Posterior cingulate gyrus (tissue), 11 donors: ENCODE results near the gene CLCN3.
"Not testable (repeated sequence)": the region's sequence is repeated elsewhere in the genome, so short reads cannot be mapped to it uniquely, and the experiment has no call there.

Experiments used
- DNase-seq, 10 donors: peaks; one replicate each; pipeline versions ENCODE4 v3.0.0 to v3.0.0-alpha.2; 2020 to 2021; ENCODE audit warnings: mixed read lengths in 3 of 10
- intact Hi-C: fragments of 100-400 bp; cut with DNase I; formaldehyde crosslinking; loops from one replicate; pipeline ENCODE4 v1.15.1; 2023

The CLCN3 gene

DNA sequence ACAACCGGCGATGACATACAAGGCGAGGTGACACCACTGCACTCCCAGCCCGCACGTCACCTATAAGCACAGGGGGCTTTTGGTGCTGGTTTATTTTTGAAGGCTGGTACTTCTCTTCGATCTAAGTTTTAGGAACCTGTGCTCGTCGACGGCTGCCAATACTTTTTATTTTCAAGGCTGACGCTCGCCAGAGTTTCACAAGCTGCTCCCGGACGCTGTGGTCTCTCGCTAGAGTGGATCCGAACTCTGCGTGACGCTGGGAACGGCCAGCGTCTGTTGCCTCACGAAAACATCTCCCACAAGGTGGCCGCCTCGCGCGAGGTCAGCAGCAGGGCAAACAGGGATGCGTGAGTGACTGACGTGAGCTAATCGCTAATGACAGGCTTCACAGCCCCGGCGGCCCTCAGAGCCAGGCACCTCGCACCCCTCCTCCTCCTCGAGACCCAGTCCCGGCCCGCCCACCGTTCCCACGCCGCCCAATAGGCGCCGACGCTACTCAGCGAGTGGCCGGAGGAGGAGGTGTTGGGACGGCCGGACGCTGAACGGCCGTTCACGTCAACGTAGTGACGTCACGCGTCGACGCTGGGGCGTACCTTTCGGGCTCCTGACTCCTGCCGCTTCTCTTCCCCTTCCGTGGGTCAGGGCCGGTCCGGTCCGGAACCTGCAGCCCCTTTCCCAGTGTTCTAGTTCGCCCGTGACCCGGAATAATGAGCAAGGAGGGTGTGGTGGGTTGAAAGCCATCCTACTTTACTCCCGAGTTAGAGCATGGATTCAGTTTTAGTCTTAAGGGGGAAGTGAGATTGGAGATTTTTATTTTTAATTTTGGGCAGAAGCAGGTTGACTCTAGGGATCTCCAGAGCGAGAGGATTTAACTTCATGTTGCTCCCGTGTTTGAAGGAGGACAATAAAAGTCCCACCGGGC, at the start of gene CLCN3:
CLCN3 (plus strand) TSS at position 621 of the 922 bp plus-strand sequence. CDS start 15,351 bp downstream, outside the sequence.
- intact Hi-C loops = loop anchor here (1.0 to 5.0 kb wide), 3 partner anchors 8 to 172 kb away; partner anchors contain the start of gene NEK1

DNA sequence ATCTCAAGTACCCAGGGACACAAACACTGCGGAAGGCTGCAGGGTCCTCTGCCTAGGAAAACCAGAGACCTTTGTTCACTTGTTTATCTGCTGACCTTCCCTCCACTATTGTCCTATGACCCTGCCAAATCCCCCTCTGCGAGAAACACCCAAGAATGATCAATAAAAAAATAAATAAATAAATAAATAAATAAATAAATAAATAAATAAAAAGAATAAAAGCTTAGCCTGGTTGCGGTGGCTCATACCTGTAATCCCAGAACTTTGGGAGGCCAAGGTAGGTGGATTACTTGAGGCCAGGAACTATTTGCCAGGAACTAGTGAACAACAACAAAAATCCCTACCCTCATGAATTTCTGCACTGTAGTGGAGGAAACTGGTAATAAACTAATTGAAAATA, 49.4 kb upstream of the CLCN3 start:
- DNase-seq, intact Hi-C loops: not testable (repeated sequence)

More for the DNA sequence above, at the start of gene CLCN3:
- peak; percentile 93 to 100 (median 97) for DNase-seq

DNA sequence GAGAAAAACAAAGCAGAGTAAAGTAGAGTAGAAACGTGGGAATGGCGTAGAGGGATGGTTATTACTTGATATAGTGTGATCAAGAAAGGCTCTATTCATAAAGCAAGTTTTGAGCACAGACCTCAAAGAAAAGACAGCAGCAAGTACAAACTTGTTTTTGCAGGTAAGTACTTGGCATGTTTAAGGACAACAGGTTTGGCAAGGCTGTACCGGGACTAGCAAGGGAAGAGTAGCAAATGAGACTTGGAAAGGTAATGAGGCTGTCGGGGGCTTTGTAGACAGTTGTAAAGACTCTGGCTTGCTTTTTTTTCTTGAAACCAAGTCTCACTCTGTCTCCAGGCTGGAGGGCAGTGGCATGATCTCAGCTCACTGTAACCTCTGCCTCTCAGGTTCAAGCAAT, 48.9 kb upstream of the CLCN3 start:
- intact Hi-C loops = no loop called here
- no peak for DNase-seq

DNA sequence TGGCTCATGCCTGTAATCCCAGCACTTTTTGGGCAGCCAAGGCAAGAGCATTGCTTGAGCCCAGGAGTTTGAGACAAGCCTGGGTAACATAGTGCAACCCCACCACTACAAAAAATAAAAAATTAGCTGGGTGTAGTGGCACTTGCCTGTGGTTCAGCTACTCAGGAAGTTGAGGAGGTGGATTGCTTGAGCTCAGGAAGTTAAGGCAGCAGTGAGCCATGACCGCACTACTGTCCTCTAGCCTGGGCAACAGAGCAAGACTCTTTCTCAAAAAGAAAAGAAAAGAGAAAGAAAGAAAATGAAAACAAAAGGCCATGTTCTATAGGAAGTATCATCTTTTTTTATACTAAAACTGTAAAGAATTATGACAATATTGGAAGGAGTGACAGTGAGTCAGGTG, 46.5 kb upstream of the CLCN3 start:
- intact Hi-C loops = no loop called here

DNA sequence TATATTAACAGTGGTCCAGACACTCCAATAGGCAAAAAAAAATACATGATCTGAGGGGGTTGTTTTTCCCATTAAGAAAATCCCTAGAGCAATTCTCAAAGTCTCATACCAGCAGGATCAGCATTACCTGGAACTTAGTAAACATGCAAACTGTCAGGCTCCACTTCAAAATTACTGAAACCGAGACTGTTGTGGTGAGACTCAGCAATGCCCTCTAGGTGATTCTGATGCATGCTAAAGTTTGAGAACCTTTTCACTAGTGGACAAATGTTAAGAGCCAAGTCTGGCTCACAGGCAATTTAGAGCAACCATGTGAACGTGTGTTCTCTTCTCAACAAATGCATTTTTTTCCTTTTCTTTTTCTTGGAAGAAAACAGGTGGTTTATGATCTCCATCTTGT, 38.2 kb upstream of the CLCN3 start:
- intact Hi-C loops = no loop called here
- DNase-seq = no peak

More for the DNA sequence above, 46.5 kb upstream of the CLCN3 start:
- no peak for DNase-seq

DNA sequence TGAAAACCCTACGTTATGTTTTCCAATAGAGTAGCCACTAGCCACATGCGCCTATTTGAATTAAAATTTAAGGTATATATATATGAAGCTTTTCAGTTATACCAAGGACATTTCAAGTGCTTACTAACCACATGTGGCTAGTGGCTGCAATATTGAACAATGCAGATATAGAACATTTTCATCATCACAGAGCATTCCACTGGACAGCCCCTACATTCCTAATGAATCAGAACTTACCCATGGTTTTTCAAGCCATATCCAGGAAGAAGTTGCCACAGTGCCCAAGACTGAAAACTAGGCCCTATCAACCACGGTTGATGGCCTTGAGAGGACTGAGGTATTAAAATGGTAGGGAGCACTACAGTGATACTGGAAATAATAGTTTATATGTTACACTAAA, 37.7 kb upstream of the CLCN3 start:
- no peak for DNase-seq
- intact Hi-C loops = no loop called here

DNA sequence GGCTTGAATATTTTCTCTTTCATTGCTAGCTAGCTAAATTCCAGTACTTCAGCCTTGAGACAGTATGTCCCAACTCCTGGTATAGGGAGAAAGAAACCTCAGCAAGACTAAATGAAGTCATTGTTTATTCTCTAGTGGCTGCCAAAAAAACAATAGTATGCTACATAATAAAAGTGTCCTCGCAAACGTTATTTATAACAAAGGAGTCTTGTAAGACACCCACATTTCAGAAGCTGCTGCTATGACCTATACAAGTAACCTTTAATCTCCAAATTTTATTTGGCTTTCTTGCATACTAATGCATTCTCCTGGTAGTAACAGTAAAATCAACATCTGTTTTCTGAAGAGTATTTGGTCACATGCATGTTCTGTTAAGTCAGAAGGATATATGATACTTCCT, 36.8 kb upstream of the CLCN3 start:
- DNase-seq = no peak
- intact Hi-C loops = no loop called here

DNA sequence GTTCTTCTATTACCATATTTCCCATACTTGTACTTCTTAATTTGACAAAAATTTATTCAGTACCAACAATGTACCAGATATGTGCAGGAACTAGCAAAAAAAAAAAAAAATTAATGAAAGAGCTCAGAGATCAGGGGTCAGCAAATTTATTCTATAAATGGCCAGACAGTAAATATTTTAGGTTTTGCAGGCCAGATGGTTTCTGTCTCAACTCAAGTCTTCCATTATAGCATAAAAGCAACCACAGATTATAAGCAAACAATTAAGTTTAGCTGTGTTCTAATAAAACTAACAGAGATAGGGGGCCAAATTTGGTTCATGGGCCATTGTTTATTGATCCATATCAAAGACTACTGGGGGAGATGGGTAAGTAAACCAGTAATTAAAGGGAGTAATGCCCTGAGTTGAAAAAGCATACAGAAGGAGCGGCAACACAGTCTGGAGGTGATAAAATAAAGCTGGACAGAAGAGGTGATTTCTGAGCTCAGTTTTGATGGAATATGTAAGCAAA, 27.3 kb upstream of the CLCN3 start:
- intact Hi-C loops = no loop called here
- no peak for DNase-seq

DNA sequence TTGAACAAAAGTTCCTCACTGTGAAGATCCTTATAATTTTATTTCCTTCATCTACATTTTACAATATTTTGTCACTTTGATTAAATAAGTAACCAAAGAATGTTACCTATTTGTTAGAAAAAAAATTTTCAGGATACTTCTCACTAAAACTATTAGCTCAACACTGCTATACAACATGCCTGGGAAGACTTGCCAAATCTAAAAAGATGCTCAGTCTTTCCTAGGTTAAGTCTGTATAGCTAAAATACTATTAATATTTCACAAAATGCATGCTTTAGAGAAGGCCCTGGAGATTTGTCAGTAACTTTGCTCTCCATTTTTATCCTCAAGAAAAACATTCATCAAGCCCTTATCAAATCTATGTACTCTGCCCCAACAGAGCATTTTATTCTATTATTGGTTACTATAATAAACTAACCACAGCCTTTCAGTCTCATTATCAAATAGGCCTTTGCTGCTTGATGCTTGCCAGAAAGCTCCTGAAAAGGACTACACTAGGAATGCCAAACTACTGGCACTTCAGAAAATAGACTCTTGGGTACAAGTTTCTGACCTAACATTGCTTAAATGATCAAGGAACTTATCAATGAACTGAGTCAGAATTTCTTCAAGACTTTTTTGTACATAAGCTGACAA, 25.7 kb upstream of the CLCN3 start:
- intact Hi-C loops = no loop called here
- DNase-seq = no peak

DNA sequence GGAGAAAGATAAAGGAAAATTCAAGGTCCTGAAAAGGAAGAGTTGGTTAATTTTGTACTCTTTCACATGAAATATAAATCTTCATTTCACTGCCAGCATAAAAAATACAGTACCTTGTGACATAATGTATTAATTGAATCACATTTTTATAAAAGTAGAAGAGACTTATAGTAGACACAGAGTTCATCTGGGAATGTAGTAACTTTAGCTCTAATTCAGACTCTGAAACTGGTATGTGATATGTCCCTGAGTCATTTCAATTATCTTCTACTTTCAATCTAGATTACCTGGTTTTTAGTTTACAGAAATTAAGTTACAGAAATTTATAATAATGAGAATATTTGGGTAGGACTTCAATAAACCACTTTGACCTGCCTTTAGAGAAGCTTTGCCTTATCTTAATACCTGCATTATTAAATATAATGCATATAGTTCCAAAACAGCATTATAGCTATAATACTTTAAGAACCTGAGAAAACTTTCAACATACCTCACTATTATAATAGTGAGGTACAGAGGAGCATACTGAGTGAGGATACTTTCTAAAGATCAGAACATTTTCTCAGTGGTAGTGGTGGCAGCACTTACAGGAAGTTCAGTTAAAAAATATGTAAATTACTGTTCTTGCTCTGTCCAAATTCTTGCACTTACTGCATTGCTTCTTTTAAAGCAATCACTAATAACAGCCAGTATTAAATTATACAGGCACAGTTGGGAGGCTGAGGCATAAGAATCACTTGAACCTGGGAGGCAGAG, 19.2 kb upstream of the CLCN3 start:
- no peak for DNase-seq
- intact Hi-C loops = no loop called here

DNA sequence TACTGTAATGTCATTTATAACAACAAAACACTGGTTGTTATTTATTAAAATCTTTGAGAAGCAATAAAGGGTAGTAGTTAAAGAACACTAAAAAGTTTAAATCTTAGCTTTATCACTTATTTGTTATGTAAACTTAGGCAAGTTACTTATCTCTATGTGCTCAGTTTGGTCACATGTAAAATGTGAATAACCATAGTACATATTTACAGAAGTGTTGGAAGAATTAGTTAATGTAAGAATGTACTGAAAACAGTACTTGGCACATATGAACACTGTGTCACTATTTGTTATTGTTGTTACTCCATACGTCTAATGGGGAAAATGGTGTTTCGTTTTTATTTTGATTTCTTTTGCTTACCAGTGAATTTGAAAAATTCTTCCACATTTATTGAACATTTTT, 17.1 kb upstream of the CLCN3 start:
- no peak for DNase-seq
- intact Hi-C loops = no loop called here

DNA sequence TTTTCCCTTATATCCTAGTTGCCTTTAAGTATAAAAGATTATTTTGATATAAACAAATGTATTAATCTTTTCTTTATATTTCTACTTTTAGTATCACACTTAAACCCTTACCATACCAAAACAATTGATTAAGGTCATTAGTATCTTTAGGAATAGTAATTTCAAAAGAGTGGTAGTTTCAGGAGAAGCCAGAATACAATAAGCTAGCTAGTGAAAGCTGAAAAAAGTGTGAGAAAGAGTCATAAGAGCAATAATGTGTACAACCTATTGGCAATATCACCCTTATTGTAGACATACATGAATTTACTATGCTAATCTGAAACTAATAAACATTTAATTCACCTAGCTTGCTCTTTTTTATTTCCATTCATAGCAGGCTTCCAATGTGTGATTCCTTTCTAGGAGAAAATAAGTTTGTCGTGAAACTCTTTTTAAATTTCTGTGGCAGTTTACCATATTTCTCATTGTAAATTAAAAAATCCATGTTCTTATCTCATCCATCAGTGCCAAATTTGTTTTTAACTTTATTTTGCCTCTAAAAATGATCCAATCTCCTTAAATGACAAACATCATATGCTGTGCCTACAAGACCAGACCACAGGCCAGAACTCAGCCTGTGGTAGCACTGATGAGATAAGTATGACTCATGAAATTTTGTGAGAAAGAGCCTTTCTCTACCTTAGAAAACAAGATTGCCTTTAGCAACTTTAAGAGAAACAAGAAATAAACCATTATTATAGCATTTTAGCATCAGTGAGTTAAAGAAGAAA, 16.1 kb upstream of the CLCN3 start:
- no peak for DNase-seq
- intact Hi-C loops = no loop called here

DNA sequence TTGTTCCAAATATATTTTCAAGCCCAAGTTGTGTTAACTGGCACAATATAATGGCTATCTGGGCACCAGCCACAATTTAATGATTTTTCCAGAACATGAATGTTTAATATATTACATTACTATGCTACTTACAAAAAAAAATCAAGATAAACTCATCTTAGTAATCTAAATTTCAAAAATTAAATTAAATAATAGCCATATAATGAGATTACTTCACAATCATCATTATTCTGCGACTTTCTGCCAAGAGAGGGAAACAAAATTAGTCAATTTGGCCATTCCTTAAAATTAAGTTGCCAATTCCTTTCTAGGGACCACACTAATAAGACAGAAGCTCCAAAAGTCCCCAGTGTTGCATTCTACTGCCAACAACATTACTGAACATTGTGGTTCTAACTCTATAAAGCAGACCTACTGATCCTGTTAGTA, 15.5 kb upstream of the CLCN3 start:
- DNase-seq = no peak

DNA sequence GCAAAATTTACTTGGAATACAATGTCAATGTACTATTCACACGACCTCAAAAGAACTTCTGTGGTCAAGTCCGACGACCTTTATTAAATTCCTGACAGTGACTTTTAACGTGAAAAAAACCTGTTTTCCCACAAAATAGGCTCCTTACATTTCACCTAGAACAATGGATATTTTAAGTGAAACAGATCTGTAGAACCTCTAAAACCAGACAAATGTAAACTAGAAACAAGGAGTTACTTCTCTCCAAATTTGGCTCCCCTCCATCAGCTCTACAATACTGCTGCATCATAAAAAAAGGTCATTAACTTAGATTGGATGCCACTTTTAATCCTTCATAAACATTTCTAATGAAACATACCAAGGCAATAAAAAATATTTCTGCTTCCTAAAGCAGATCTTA, 9.2 kb upstream of the CLCN3 start:
- no peak for DNase-seq
- intact Hi-C loops = loop anchor here (5.0 kb wide), 2 partner anchors 111 to 416 kb away; partner anchors contain the start of gene MFAP3L

More for the DNA sequence above, 15.5 kb upstream of the CLCN3 start:
- intact Hi-C loops = no loop called here

DNA sequence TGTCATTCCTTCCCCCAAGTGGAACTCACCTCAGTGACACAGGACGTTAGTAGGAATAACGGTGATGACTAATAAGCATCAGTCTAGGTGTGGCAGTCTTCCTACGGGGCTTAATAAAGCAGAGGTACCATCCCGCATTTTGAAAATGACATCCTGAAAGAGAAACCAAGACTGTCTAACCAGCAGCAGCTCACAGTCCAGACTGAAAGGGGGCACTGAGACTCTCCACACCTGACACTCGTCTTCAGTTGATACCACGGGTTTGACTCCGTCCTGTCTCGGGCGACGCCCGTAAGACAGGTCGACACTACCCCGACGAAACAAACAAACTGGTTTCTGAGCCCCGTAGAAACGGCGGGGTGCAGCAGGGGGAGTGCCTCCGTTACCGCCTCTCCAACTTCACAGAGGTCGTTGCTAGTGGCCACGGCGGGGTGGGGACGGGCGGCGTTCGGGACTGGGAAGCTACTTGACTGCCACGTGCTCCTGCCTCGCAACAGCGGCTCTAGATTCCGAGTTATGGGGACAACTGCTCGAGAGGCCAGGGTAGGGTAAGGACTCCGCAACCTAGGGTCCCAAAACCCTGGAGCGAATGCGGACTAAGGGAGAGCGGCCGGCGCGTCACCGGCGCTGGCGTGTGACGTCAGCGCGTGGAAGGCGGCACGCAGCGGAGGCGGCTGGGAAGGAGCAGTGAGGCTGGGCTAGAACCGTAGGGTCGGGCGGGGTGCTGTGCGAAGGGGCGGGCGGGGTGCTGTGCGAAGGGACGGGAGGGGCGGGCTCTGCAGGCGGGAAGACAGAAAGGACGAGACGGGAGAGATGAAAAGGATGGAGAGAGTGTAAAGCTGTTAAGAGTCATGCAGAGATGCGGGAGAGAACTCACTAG, 8.1 kb upstream of the CLCN3 start, which contains the start of gene NEK1:
NEK1 (minus strand) TSS at position 593 of the 880 bp plus-strand sequence. CDS start 9,953 bp downstream, outside the sequence.
- intact Hi-C loops = loop anchor here (1.0 to 5.0 kb wide), 5 partner anchors 8 to 477 kb away; partner anchors contain the start of genes AADAT, CLCN3 and MFAP3L

DNA sequence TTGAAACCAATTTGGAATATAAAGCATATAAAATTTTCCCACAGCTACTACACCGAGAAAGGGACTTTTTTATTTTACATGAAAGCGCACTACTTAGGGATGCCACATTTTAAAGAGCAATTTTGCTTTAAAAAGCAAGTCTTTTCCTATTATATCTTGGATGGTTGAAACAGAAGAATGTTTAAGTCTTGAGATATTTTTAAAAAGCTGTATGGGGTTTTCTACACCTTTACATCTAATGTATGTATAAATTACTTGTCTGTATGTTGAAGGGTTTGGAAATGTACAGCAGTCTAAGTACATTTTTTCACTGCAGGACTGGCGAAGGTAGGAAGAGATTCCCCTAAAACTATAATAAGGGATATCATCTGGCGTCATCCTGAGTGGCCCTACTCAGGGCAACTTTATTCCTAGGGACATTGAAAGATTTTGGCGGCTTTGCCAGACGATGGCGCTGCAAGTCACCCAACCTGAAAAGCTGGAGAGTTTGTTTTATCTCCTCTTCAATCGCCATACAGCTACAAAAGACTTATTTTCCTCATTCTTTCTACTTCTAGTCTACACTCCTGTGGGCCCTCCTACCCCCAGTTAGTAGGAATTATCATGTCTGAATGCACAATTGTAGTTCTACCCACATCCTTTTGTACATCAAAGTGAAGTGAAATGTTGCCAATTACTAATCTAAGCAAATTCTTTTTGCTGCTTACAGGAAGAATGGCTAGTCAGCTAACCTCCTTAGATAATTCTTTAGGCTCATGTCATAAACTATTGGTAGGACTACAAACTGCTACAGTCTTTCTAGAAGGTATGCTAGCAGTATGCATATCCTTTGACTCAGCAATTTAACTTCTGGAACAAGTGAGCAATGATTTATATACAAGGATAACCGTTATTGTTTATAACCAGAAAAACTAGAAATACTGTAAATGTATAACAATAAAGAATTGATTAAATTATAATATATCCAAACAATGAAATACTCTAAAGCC, 7.2 kb upstream of the CLCN3 start:
- intact Hi-C loops = loop anchor here (1.0 to 5.0 kb wide), 5 partner anchors 7 to 476 kb away; partner anchors contain the start of genes AADAT, CLCN3 and MFAP3L
- DNase-seq = peak; percentile 68 to 96 (median 79)

More for the DNA sequence above, 8.1 kb upstream of the CLCN3 start, which contains the start of gene NEK1:
- DNase-seq = peak; percentile 75 to 98 (median 87)

DNA sequence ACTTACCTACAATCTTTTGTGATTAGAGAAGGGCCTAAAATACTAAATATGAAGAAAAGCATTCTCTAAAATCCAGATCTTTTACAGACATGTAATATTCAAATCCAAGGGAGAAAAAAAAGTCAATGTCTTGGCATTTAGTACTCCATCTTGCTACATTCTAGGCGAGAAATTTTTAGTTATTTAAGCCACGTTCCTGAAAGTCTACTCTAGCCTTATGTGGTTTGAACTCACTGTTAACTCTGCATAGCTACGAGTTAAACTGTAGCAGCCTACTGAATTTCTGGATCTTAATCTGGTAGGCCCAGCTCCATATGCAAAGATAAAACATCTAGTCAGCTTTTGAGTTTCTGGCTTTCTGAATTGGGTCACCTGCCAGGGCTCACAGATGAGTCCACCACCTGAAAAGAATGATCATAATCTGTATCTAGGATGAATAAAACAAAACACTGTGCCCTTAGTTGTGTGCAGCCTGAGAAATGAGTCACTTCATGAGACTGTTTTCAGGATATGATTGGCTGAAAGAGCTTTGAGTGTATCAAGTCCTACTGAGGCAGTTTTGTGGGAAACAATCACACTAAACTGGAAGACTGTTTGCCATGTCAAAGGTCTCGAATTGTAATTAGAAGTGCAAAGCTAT, 4.8 kb upstream of the CLCN3 start:
- DNase-seq = no peak
- intact Hi-C loops = no loop called here
